SK-N-SH treated with all-trans-retinoic acid at 6 μM for 48 hours (cell line): ENCODE data around the gene TLE1.

Experiments used
- ATAC-seq: fragments of 200-7000 bp; cut with Tn5 transposase; 3 replicates; pipeline ENCODE4 v1.9.1; 2020; ENCODE audit warnings: mild to moderate bottlenecking, moderate library complexity
- BACH2 ChIP-seq: fragments of 250-450 bp; sonication (Bioruptor Pico); IDR thresholded peaks from 2 replicates; pipeline ENCODE4 v1.9.0; 2021; ENCODE audit warnings: mild to moderate bottlenecking, borderline replicate concordance
- CREB5 ChIP-seq: fragments of 250-450 bp; sonication (Bioruptor Pico); IDR thresholded peaks from 2 replicates; pipeline ENCODE4 v1.5.1; 2020; ENCODE audit warnings: low read depth, mild to moderate bottlenecking, moderate library complexity
- CSDC2 ChIP-seq: fragments of 250-450 bp; sonication (Bioruptor Pico); IDR thresholded peaks from 2 replicates; pipeline ENCODE4 v1.5.0; 2020; ENCODE audit warnings: mild to moderate bottlenecking, moderate library complexity
- ESRRG ChIP-seq: fragments of 250-450 bp; sonication (Bioruptor Pico); IDR thresholded peaks from 2 replicates; pipeline ENCODE4 v1.6.1; 2021; ENCODE audit warnings: mild to moderate bottlenecking
- GLIS3 ChIP-seq: fragments of 250-450 bp; sonication (Bioruptor Pico); IDR thresholded peaks from 2 replicates; pipeline ENCODE4 v1.5.0; 2020; ENCODE audit warnings: mild to moderate bottlenecking, moderate library complexity
- ISL1 ChIP-seq: fragments of 250-450 bp; sonication (Bioruptor Pico); IDR thresholded peaks from 2 replicates; pipeline ENCODE4 v2.1.2; 2022; ENCODE audit warnings: mild to moderate bottlenecking, moderate library complexity
- OSR1 ChIP-seq: fragments of 250-450 bp; sonication (Bioruptor Pico); IDR thresholded peaks from 2 replicates; pipeline ENCODE4 v1.8.0; 2022; ENCODE audit warnings: moderate library complexity, mild to moderate bottlenecking, inconsistent platforms
- PPARA ChIP-seq: fragments of 250-450 bp; sonication (Bioruptor Pico); IDR thresholded peaks from 2 replicates; pipeline ENCODE4 v1.5.0; 2020; ENCODE audit warnings: mild to moderate bottlenecking, borderline replicate concordance
- RARB ChIP-seq: fragments of 250-450 bp; sonication (Bioruptor Pico); IDR thresholded peaks from 2 replicates; pipeline ENCODE4 v1.8.0; 2021; ENCODE audit warnings: mild to moderate bottlenecking, moderate library complexity
- SNAI2 ChIP-seq: fragments of 250-450 bp; sonication (Bioruptor Pico); IDR thresholded peaks from 2 replicates; pipeline ENCODE4 v1.5.0; 2020; ENCODE audit warnings: mild to moderate bottlenecking, moderate library complexity
- TCF4 ChIP-seq: fragments of 250-450 bp; sonication (Bioruptor Pico); IDR thresholded peaks from 2 replicates; pipeline ENCODE4 v1.8.0; 2021; ENCODE audit warnings: mild to moderate bottlenecking, moderate library complexity, borderline replicate concordance
- TOX ChIP-seq: fragments of 250-450 bp; sonication (Bioruptor Pico); IDR thresholded peaks from 2 replicates; pipeline ENCODE4 v1.8.0; 2021; ENCODE audit warnings: mild to moderate bottlenecking, moderate library complexity, borderline replicate concordance
- ZC3H10 ChIP-seq: fragments of 250-450 bp; sonication (Bioruptor Pico); IDR thresholded peaks from 2 replicates; pipeline ENCODE4 v1.5.1; 2021; ENCODE audit warnings: mild to moderate bottlenecking, moderate library complexity
- ZFP3 ChIP-seq: fragments of 250-450 bp; sonication (Bioruptor Pico); IDR thresholded peaks from 2 replicates; pipeline ENCODE4 v1.5.0; 2020; ENCODE audit warnings: mild to moderate bottlenecking, moderate library complexity
- ZFP30 ChIP-seq: fragments of 450-650 bp; formaldehyde crosslinking; IDR thresholded peaks from 2 replicates; pipeline ENCODE4 v1.5.0; 2022; ENCODE audit warnings: mild to moderate bottlenecking, moderate library complexity
- ZNF565 ChIP-seq: fragments of 450-650 bp; formaldehyde crosslinking; conservative IDR thresholded peaks from 2 replicates; pipeline ENCODE4 v1.5.0; 2020; ENCODE audit warnings: low read depth, mild to moderate bottlenecking, moderate library complexity
- ZNF70 ChIP-seq: fragments of 450-650 bp; formaldehyde crosslinking; IDR thresholded peaks from 2 replicates; pipeline ENCODE4 v1.5.0; 2020; ENCODE audit warnings: mild to moderate bottlenecking, moderate library complexity
- ZNF8 ChIP-seq: fragments of 450-650 bp; formaldehyde crosslinking; IDR thresholded peaks from 2 replicates; pipeline ENCODE4 v1.5.0; 2020; ENCODE audit warnings: mild to moderate bottlenecking, moderate library complexity
- TF ChIP-seq, protein P1 (sequence below): fragments of 250-450 bp; sonication (Bioruptor Pico); IDR thresholded peaks from 2 replicates; pipeline ENCODE4 v1.8.0; 2020; ENCODE audit warnings: mild to moderate bottlenecking, moderate library complexity, borderline replicate concordance
- TF ChIP-seq, protein P2 (sequence below): fragments of 250-450 bp; sonication (Bioruptor Pico); IDR thresholded peaks from 2 replicates; pipeline ENCODE4 v1.5.1; 2021; ENCODE audit warnings: mild to moderate bottlenecking, moderate library complexity
- TF ChIP-seq, protein P3 (sequence below): fragments of 250-450 bp; sonication (Bioruptor Pico); IDR thresholded peaks from 2 replicates; pipeline ENCODE4 v1.8.0; 2021; ENCODE audit warnings: low read depth, mild to moderate bottlenecking, moderate library complexity, borderline replicate concordance

Gene TLE1

DNA sequence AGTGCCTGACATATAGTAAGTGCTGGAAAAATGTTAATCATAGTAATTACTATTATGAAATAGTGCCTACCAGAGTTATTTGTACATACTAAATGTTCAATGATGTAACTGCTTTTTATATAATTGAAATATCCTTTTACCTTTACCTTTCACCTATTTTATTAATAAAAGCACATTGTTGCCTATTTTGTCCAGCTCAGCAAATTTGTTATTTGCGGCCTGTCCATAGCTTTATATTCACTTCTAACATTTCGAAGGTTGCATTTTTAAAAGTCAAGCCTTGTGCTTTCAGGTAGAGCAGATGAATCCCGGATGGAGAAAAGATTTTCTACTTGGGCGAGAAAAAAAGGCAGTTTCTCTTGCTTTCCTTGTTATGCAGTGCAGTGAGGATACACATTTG, 119.3 kb downstream of the TLE1 start:
- ATAC-seq, result no peak
- TF ChIP-seq ZFP30 (CRISPR knock-in tag) (no peak), BACH2 (CRISPR knock-in tag) (no peak), RARB (CRISPR knock-in tag) (no peak), CREB5 (CRISPR knock-in tag) (no peak), GLIS3 (CRISPR knock-in tag) (no peak), ZFP3 (no peak), OSR1 (CRISPR knock-in tag) (no peak), SNAI2 (CRISPR knock-in tag) (no peak), ZC3H10 (CRISPR knock-in tag) (no peak), ZNF8 (CRISPR knock-in tag) (no peak), ESRRG (CRISPR knock-in tag) (no peak), CSDC2 (CRISPR knock-in tag) (no peak)
- TF ChIP-seq, protein P1, sequence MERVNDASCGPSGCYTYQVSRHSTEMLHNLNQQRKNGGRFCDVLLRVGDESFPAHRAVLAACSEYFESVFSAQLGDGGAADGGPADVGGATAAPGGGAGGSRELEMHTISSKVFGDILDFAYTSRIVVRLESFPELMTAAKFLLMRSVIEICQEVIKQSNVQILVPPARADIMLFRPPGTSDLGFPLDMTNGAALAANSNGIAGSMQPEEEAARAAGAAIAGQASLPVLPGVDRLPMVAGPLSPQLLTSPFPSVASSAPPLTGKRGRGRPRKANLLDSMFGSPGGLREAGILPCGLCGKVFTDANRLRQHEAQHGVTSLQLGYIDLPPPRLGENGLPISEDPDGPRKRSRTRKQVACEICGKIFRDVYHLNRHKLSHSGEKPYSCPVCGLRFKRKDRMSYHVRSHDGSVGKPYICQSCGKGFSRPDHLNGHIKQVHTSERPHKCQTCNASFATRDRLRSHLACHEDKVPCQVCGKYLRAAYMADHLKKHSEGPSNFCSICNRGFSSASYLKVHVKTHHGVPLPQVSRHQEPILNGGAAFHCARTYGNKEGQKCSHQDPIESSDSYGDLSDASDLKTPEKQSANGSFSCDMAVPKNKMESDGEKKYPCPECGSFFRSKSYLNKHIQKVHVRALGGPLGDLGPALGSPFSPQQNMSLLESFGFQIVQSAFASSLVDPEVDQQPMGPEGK, result no peak

GRCh38 chr9:81566074-81566698, 123.2 kb downstream of the TLE1 start:
- no peak; the same call in 2 of the 3 replicates for ATAC-seq
- TF ChIP-seq SNAI2 (CRISPR knock-in tag), result no peak
- no peak for TF ChIP-seq BACH2 (CRISPR knock-in tag)
- TF ChIP-seq, protein P2, sequence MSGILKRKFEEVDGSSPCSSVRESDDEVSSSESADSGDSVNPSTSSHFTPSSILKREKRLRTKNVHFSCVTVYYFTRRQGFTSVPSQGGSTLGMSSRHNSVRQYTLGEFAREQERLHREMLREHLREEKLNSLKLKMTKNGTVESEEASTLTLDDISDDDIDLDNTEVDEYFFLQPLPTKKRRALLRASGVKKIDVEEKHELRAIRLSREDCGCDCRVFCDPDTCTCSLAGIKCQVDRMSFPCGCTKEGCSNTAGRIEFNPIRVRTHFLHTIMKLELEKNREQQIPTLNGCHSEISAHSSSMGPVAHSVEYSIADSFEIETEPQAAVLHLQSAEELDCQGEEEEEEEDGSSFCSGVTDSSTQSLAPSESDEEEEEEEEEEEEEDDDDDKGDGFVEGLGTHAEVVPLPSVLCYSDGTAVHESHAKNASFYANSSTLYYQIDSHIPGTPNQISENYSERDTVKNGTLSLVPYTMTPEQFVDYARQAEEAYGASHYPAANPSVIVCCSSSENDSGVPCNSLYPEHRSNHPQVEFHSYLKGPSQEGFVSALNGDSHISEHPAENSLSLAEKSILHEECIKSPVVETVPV (CRISPR knock-in tag), result no peak
- no peak for TF ChIP-seq RARB (CRISPR knock-in tag)
- TF ChIP-seq, protein P3, sequence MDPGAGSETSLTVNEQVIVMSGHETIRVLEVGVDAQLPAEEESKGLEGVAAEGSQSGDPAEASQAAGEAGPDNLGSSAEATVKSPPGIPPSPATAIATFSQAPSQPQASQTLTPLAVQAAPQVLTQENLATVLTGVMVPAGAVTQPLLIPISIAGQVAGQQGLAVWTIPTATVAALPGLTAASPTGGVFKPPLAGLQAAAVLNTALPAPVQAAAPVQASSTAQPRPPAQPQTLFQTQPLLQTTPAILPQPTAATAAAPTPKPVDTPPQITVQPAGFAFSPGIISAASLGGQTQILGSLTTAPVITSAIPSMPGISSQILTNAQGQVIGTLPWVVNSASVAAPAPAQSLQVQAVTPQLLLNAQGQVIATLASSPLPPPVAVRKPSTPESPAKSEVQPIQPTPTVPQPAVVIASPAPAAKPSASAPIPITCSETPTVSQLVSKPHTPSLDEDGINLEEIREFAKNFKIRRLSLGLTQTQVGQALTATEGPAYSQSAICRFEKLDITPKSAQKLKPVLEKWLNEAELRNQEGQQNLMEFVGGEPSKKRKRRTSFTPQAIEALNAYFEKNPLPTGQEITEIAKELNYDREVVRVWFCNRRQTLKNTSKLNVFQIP, result no peak
- no peak for TF ChIP-seq CSDC2 (CRISPR knock-in tag)
- no peak for TF ChIP-seq TCF4 (CRISPR knock-in tag)
- TF ChIP-seq ESRRG (CRISPR knock-in tag), result no peak
- TF ChIP-seq, protein P1, result no peak
- no peak for TF ChIP-seq CREB5 (CRISPR knock-in tag)
- TF ChIP-seq PPARA (CRISPR knock-in tag), result no peak
- no peak for TF ChIP-seq OSR1 (CRISPR knock-in tag)
- no peak for TF ChIP-seq ISL1
- TF ChIP-seq ZNF70, result no peak
- no peak for TF ChIP-seq ZFP30 (CRISPR knock-in tag)
- TF ChIP-seq ZFP3, result no peak
- TF ChIP-seq TOX (CRISPR knock-in tag), result no peak
- no peak for TF ChIP-seq GLIS3 (CRISPR knock-in tag)
- no peak for TF ChIP-seq ZNF565 (CRISPR knock-in tag)
- TF ChIP-seq, all 23 proteins: peak for 0

GRCh38 chr9:81565609-81566008, 123.7 kb downstream of the TLE1 start:
- ATAC-seq, result peak; percentile 43
- TF ChIP-seq ISL1, result peak; percentile 43; the same call in 1 of the 2 replicates
- no peak for TF ChIP-seq ESRRG (CRISPR knock-in tag)
- 0 out of 2 replicates have a peak, but pooled peaks have one; percentile 21 for TF ChIP-seq ZC3H10 (CRISPR knock-in tag)
